WERI-Rb-1 (cell line): ENCODE results near the gene GFOD1.

Source experiments
- DNase-seq: peaks from one replicate; pipeline ENCODE4 v3.0.0-alpha.2; 2020
- H3K27ac ChIP-seq: fragments of 250-450 bp; sonication (Bioruptor Pico); 2 replicates; pipeline ENCODE4 v1.5.1; 2020; ENCODE audit warnings: mild to moderate bottlenecking, moderate library complexity
- H3K27me3 ChIP-seq: fragments of 250-450 bp; sonication (Bioruptor Pico); 2 replicates; pipeline ENCODE4 v1.5.1; 2021; ENCODE audit warnings: mild to moderate bottlenecking, low read depth, moderate library complexity; ENCODE audit not compliant: insufficient read depth, severe bottlenecking
- H3K36me3 ChIP-seq: fragments of 250-450 bp; sonication (Bioruptor Pico); 2 replicates; pipeline ENCODE4 v1.5.1; 2020; ENCODE audit warnings: mild to moderate bottlenecking, moderate library complexity
- H3K4me3 ChIP-seq: 2 replicates; pipeline ENCODE4 v1.5.1; 2011; ENCODE audit warnings: low read depth, mild to moderate bottlenecking, control low read depth, low read length
- H3K9me3 ChIP-seq: fragments of 250-450 bp; sonication (Bioruptor Pico); 2 replicates; pipeline ENCODE4 v1.5.1; 2021; ENCODE audit warnings: mild to moderate bottlenecking, moderate library complexity; ENCODE audit not compliant: severe bottlenecking
- TF ChIP-seq, protein P1 (sequence below): IDR thresholded peaks from 2 replicates; pipeline ENCODE4 v1.5.1; 2011; ENCODE audit warnings: low read depth, mild to moderate bottlenecking, control low read depth, inconsistent platforms, low read length

GFOD1 gene

DNA sequence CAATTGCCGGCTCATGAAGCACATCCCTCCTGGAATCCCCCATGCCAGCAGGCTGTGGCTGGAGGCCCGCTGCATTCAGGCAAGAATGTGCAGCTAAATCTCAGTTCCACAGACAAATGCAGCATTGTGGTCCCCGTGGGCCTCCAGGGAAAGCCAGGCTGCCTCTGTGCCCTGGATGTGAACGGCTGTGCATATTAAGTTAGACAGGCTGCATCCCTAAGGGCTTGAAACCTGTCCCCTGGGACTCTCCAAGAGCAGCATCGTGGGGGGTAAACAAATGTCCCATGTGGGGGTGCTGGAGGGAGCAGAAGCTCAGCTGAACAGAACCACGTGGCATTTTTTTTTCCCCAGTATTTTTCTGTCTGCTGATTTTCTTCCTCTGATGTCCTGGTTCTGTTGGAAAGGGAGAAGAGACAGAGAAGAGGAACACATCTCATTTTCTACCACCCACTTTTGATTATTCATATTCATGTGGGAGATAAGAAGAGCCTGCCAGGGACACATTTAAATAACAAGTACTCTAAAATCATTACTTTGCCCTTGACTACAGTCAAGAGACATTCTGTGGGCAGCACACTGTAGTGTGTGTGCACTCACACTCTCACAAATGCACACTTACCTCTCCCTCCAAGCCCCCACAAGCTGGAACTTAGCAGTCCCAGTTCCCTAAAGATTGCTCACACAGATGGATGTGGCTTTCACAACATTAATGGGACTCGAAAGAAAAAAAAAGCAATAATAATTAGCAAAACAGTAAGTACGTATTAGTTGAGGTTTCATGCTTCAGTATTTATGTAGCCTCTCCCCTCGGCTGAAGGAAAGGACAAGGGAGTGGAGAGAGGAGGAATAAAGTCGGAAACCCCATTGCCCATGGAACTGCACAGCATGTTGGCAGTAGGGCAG is 16.9 kb downstream of the GFOD1 start:
- TF ChIP-seq, protein P1, sequence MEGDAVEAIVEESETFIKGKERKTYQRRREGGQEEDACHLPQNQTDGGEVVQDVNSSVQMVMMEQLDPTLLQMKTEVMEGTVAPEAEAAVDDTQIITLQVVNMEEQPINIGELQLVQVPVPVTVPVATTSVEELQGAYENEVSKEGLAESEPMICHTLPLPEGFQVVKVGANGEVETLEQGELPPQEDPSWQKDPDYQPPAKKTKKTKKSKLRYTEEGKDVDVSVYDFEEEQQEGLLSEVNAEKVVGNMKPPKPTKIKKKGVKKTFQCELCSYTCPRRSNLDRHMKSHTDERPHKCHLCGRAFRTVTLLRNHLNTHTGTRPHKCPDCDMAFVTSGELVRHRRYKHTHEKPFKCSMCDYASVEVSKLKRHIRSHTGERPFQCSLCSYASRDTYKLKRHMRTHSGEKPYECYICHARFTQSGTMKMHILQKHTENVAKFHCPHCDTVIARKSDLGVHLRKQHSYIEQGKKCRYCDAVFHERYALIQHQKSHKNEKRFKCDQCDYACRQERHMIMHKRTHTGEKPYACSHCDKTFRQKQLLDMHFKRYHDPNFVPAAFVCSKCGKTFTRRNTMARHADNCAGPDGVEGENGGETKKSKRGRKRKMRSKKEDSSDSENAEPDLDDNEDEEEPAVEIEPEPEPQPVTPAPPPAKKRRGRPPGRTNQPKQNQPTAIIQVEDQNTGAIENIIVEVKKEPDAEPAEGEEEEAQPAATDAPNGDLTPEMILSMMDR: no peak
- Histone ChIP-seq H3K4me3 (no peak overlapping the region), H3K27ac (no peak overlapping the region), H3K9me3 (no peaks in the 10 kb centered on the region), H3K36me3 (no peaks in the 10 kb centered on the region), H3K27me3 (no peaks in the 10 kb centered on the region)
- DNase-seq: no peak

DNA sequence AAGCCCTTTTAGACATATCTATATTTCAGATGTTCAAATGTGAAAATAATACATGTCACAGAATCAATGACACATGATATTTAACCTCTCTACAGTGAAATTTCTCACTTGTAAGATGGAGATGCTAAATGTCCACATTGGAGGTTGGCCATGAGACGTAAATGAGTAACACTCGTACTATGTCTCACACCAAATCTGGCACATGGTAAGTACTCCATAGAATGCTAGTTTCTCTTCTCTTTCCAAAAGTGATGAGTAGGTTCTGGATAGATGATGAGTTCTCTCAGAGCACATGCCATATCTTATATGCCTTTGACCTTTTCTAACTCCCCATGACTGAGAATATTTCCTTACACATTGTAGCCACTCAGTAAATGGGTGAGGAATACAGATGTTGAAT is 17.7 kb downstream of the GFOD1 start:
- TF ChIP-seq, protein P1: no peak
- Histone ChIP-seq H3K27me3 (no peaks in the 10 kb centered on the region), H3K9me3 (no peaks in the 10 kb centered on the region), H3K4me3 (no peak overlapping the region), H3K27ac (no peak overlapping the region), H3K36me3 (no peaks in the 10 kb centered on the region)
- DNase-seq: no peak

GRCh38 chr6:13468839-13469238 is 18.6 kb downstream of the GFOD1 start:
- no peak for DNase-seq
- no peaks in the 10 kb centered on the region for H3K9me3 ChIP-seq
- H3K36me3 ChIP-seq: 0 out of 2 replicates have a peak, but pooled peaks cover 3% of the 10 kb centered on the region
- no peak overlapping the region for H3K4me3 ChIP-seq
- H3K27ac ChIP-seq: no peak overlapping the region
- TF ChIP-seq, protein P1: no peak
- no peaks in the 10 kb centered on the region for H3K27me3 ChIP-seq

DNA sequence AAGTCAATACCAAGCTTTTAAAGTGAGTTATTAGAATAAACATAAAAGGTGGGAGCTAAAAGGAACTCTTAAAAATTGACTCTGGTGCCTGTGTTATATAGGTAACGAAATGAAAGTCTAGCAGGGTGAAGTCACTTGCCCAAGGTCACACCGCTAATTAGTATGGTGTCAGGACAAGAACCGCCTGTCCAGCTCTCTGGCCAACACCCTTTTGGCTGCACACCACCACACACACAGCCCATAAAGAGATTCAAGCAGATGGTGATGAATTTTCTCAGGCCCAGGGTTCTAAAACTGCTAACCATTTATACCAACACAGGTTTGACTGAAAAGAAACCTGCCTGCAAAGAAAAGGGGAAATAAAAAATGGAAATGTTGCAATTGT is 20.2 kb downstream of the GFOD1 start:
- Histone ChIP-seq H3K36me3 (peaks cover 3% of the 10 kb centered on the region; the same call in 1 of the 2 replicates), H3K27ac (no peak overlapping the region), H3K9me3 (no peaks in the 10 kb centered on the region), H3K4me3 (no peak overlapping the region), H3K27me3 (no peaks in the 10 kb centered on the region)
- TF ChIP-seq, protein P1: no peak
- DNase-seq: no peak

DNA sequence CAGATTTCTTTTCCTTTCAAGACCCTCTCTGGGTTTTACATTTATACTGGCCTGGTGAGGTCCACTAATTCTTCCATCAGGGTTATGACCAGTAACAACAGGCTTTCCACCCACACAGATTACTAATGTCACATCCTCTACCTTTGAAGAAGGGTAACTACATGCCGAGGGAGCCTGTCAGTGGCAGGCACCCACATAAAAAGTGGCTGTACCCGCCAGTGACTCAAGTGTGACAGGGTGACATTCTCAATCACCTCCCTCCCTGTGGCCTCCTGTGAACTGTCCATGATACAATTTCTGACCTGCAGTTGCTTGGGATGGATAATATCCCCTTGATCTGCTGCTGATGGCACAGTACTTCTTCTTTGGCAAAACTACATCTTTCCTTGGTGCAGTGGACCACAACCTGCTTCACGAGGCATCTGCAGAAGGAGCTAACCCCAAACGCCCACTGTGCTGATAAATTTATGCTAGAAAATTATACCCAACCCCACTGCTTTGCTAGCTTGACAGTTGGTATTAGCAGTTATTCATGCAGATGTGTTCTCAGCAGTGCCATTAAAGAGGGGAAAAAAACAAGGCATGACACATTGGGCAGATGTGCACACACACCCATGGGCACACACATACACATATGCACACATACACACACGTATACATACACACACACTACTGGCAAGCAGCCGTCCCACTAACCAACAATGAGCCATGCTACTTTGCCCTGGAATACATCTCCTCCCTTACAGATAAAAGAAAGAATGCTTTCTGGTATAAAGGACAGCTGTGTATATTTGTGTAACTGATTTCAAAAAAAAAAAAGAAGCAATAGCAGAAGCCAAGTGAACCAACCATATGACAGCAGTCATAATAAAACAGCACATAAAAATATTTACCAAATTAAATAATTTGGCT is 20.8 kb downstream of the GFOD1 start:
- TF ChIP-seq, protein P1: no peak
- no peak for DNase-seq
- Histone ChIP-seq H3K27ac (no peak overlapping the region), H3K4me3 (no peak overlapping the region), H3K9me3 (no peaks in the 10 kb centered on the region), H3K36me3 (peaks cover 3% of the 10 kb centered on the region; the same call in 1 of the 2 replicates), H3K27me3 (no peaks in the 10 kb centered on the region)
